OCI-LY1 (cell line): Measurements from ENCODE around the gene OSBPL1A.
"Not testable (repeated sequence)": the region's sequence is repeated elsewhere in the genome, so short reads cannot be mapped to it uniquely, and the experiment has no call there.

Experiments used
- H2AFZ ChIP-seq: fragments of 200-600 bp; sonication (generic), shearing (Covaris generic); 2 replicates; pipeline ENCODE4 v1.6.0; 2014; ENCODE audit warnings: antibody characterized with exemption, mild to moderate bottlenecking, low read length
- H3F3A ChIP-seq: fragments of 200-600 bp; sonication (generic), shearing (Covaris generic); 2 replicates; pipeline ENCODE4 v1.6.0; 2014; ENCODE audit warnings: mild to moderate bottlenecking, antibody characterized with exemption, low read length, moderate library complexity; ENCODE audit not compliant: insufficient read depth
- H3K27ac ChIP-seq: fragments of 200-600 bp; sonication (generic); 2 replicates; pipeline ENCODE4 v1.5.1; 2014; ENCODE audit warnings: low read length, mixed run types, mild to moderate bottlenecking, low read depth; ENCODE audit not compliant: poor library complexity, severe bottlenecking
- H3K27me3 ChIP-seq: fragments of 200-600 bp; sonication (generic); 2 replicates; pipeline ENCODE4 v1.6.0; 2014; ENCODE audit warnings: antibody characterized with exemption, mild to moderate bottlenecking, low read length, moderate library complexity; ENCODE audit not compliant: insufficient read depth
- H3K36me3 ChIP-seq: fragments of 200-600 bp; sonication (generic); 2 replicates; pipeline ENCODE4 v1.6.1; 2014; ENCODE audit warnings: mild to moderate bottlenecking, antibody characterized with exemption, low read length, moderate library complexity, mixed read lengths; ENCODE audit not compliant: insufficient read depth
- H3K4me1 ChIP-seq: fragments of 200-600 bp; sonication (generic); 2 replicates; pipeline ENCODE4 v1.5.1; 2014; ENCODE audit warnings: mild to moderate bottlenecking, low read length, moderate library complexity; ENCODE audit not compliant: insufficient read depth, severe bottlenecking
- H3K4me2 ChIP-seq: fragments of 200-600 bp; sonication (generic), shearing (Covaris generic); 2 replicates; pipeline ENCODE4 v1.6.1; 2014; ENCODE audit warnings: low read length
- H3K4me3 ChIP-seq: fragments of 200-600 bp; sonication (generic); 2 replicates; pipeline ENCODE4 v1.5.1; 2014; ENCODE audit warnings: low read length, low read depth, mild to moderate bottlenecking, mixed read lengths; ENCODE audit not compliant: poor library complexity, severe bottlenecking
- H3K79me2 ChIP-seq: fragments of 200-600 bp; shearing (Covaris generic); 2 replicates; pipeline ENCODE4 v1.6.1; 2016; ENCODE audit warnings: mixed run types, low read length, mixed read lengths; ENCODE audit not compliant: insufficient read depth
- H3K9ac ChIP-seq: fragments of 200-600 bp; sonication (generic), shearing (Covaris generic); 2 replicates; pipeline ENCODE4 v1.6.1; 2014; ENCODE audit warnings: mild to moderate bottlenecking, low read length, mixed read lengths
- H3K9me2 ChIP-seq: fragments of 200-600 bp; sonication (generic), shearing (Covaris generic); 2 replicates; pipeline ENCODE4 v1.6.1; 2014; ENCODE audit warnings: low read depth, mild to moderate bottlenecking, low read length, mixed read lengths
- H3K9me3 ChIP-seq: fragments of 200-600 bp; shearing (Covaris generic); 2 replicates; pipeline ENCODE4 v1.6.1; 2014; ENCODE audit warnings: low read length, mixed read lengths
- H4K20me1 ChIP-seq: fragments of 200-600 bp; sonication (generic), shearing (Covaris generic); 2 replicates; pipeline ENCODE4 v1.6.0; 2016; ENCODE audit warnings: mild to moderate bottlenecking, low read length; ENCODE audit not compliant: insufficient read depth
- EZH2 ChIP-seq: fragments of 200-600 bp; sonication (generic), shearing (Covaris generic); IDR thresholded peaks from 2 replicates; pipeline ENCODE4 v1.8.0; 2017; ENCODE audit warnings: borderline replicate concordance, mixed run types, mild to moderate bottlenecking, antibody characterized with exemption, low read length, moderate library complexity, mixed read lengths
- TF ChIP-seq, protein P1 (sequence below): fragments of 200-600 bp; sonication (generic), shearing (Covaris generic); IDR thresholded peaks from 2 replicates; pipeline ENCODE4 v1.5.1; 2017; ENCODE audit warnings: mild to moderate bottlenecking, antibody characterized with exemption, low read length, moderate library complexity, mixed read lengths

OSBPL1A gene

DNA sequence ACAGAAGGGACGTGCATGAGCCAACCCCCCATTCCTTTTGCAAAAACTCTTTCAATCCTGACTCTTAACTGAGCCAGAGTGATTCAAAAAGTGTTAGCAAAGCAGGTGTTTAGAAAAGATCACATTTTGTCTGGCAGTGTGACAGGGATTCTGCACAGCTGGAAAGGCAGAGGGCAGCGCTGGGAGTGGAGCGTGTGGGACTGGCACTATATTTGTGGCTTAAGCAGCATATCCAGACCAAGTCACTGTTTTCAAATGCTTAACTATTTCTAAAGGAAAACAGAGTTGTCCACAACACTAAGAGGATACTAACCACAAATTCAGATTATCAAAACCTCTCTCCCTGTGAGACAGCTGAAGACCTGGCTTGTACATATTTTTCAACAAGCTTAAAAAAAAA is 239.8 kb downstream of the OSBPL1A start:
- H3K9me3 ChIP-seq, result no peaks in the 10 kb centered on the region
- H3K4me3 ChIP-seq, result no peak overlapping the region
- H3K36me3 ChIP-seq, result no peaks in the 10 kb centered on the region
- H3K27me3 ChIP-seq, result no peaks in the 10 kb centered on the region
- TF ChIP-seq, protein P1, sequence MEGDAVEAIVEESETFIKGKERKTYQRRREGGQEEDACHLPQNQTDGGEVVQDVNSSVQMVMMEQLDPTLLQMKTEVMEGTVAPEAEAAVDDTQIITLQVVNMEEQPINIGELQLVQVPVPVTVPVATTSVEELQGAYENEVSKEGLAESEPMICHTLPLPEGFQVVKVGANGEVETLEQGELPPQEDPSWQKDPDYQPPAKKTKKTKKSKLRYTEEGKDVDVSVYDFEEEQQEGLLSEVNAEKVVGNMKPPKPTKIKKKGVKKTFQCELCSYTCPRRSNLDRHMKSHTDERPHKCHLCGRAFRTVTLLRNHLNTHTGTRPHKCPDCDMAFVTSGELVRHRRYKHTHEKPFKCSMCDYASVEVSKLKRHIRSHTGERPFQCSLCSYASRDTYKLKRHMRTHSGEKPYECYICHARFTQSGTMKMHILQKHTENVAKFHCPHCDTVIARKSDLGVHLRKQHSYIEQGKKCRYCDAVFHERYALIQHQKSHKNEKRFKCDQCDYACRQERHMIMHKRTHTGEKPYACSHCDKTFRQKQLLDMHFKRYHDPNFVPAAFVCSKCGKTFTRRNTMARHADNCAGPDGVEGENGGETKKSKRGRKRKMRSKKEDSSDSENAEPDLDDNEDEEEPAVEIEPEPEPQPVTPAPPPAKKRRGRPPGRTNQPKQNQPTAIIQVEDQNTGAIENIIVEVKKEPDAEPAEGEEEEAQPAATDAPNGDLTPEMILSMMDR, result no peak
- no peaks in the 10 kb centered on the region for H3K4me1 ChIP-seq
- H2AFZ ChIP-seq, result no peak overlapping the region
- no peaks in the 10 kb centered on the region for H3K79me2 ChIP-seq
- H3F3A ChIP-seq, result no peaks in the 10 kb centered on the region
- no peak overlapping the region for H3K9ac ChIP-seq
- no peak overlapping the region for H3K27ac ChIP-seq
- H3K9me2 ChIP-seq, result no peaks in the 10 kb centered on the region
- no peaks in the 10 kb centered on the region for H4K20me1 ChIP-seq
- H3K4me2 ChIP-seq, result no peak overlapping the region

DNA sequence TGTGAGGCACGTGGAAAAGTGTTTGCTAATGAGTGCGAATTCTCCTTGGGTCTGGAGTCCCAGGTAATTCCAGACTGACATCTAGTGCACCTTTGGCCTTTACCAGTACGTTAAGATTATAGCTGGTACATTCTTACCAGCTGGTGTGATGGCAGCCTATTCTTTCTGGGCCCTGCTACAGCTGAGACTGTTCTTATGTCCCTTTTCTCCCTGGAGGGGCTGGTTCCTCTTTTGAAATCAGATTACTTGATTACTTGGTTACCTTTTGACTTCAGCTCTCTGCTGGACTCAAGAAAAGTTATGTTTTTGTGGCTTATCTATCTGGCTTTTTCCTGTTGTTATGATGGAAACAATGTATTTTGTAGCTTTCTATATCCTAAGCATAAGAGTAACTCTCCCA is 244.2 kb downstream of the OSBPL1A start:
- no peak overlapping the region for H3K4me3 ChIP-seq
- no peak overlapping the region for H2AFZ ChIP-seq
- H3K79me2 ChIP-seq, result no peaks in the 10 kb centered on the region
- H3K9me2 ChIP-seq, result no peaks in the 10 kb centered on the region
- H3K27me3 ChIP-seq, result no peaks in the 10 kb centered on the region
- H3K36me3 ChIP-seq, result no peaks in the 10 kb centered on the region
- TF ChIP-seq, protein P1, result no peak
- TF ChIP-seq EZH2, result no peak
- H3K9ac ChIP-seq, result no peak overlapping the region
- no peaks in the 10 kb centered on the region for H3K4me1 ChIP-seq
- H3F3A ChIP-seq, result no peaks in the 10 kb centered on the region
- no peaks in the 10 kb centered on the region for H3K9me3 ChIP-seq
- no peak overlapping the region for H3K4me2 ChIP-seq
- H4K20me1 ChIP-seq, result no peaks in the 10 kb centered on the region
- no peak overlapping the region for H3K27ac ChIP-seq

DNA sequence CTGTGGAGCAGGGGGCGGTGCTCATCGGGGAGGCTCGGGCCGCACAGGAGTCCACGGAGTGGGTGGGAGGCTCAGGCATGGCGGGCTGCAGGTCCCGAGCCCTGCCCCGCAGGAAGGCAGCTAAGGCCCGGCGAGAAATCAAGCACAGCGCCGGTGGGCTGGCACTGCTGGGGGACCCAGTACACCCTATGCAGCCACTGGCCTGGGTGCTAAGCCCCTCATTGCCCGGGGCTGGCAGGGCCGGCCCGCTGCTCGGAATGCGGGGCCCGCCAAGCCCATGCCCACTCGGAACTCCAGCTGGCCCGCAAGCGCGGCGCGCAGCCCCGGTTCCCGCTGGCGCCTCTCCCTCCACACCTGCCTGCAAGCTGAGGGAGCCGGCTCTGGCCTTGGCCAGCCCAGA is 248.0 kb downstream of the OSBPL1A start:
- not testable (repeated sequence) for H3K79me2 ChIP-seq, H3K27me3 ChIP-seq, H2AFZ ChIP-seq, H3K9me2 ChIP-seq, H4K20me1 ChIP-seq, H3F3A ChIP-seq, H3K4me3 ChIP-seq, H3K27ac ChIP-seq, H3K4me2 ChIP-seq, H3K9me3 ChIP-seq, H3K4me1 ChIP-seq, H3K36me3 ChIP-seq, H3K9ac ChIP-seq

DNA sequence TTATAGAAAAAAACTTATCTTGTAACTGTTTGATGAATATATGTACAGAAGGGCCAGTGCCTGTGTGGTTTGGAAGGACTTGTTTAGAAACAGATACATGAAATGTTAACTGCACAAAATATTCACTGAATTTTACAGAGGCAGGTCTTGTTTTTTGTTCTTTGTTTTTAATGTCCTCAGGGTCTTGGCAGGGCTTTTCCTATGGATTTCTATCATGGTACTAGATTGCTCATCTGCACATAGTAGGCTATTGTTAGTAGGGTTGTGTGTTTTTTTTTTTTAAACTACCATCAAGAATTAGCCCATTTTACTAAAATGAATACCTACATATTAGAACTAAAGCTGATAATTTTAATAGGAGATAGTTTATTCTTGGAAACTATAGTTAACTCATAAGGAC is 255.2 kb downstream of the OSBPL1A start:
- H3K36me3 ChIP-seq, result no peaks in the 10 kb centered on the region

More for the DNA sequence above, 255.2 kb downstream of the OSBPL1A start:
- Histone ChIP-seq H3K4me2 (no peak overlapping the region), H3K4me1 (no peaks in the 10 kb centered on the region), H4K20me1 (no peaks in the 10 kb centered on the region), H3K27me3 (peaks cover 3% of the 10 kb centered on the region; the same call in 1 of the 2 replicates), H3K4me3 (no peak overlapping the region), H3K9me2 (no peaks in the 10 kb centered on the region), H2AFZ (no peak overlapping the region), H3K9ac (no peak overlapping the region), H3F3A (no peaks in the 10 kb centered on the region), H3K79me2 (no peaks in the 10 kb centered on the region), H3K27ac (no peak overlapping the region), H3K9me3 (no peaks in the 10 kb centered on the region)
- TF ChIP-seq, protein P1, result no peak
